Trophoblast cell (in vitro differentiated cells and primary cell): ENCODE results near the gene TBC1D5.

Experiments
- DNase-seq, 2 donors: peaks; one replicate each; pipeline ENCODE4 v3.0.0-alpha.2; 2016
- H2AFZ ChIP-seq: 2 replicates; pipeline ENCODE4 v1.6.1; 2013; ENCODE audit warnings: low read length, moderate library complexity, mild to moderate bottlenecking; ENCODE audit not compliant: insufficient read depth, poor library complexity
- H2AK5ac ChIP-seq: 2 replicates; pipeline ENCODE4 v1.6.1; 2013; ENCODE audit warnings: mild to moderate bottlenecking, low read length
- H2BK120ac ChIP-seq: 2 replicates; pipeline ENCODE4 v1.6.1; 2013; ENCODE audit warnings: low read length, mild to moderate bottlenecking, moderate library complexity; ENCODE audit not compliant: insufficient read depth, poor library complexity
- H2BK12ac ChIP-seq: 2 replicates; pipeline ENCODE4 v1.6.1; 2013; ENCODE audit warnings: mild to moderate bottlenecking, low read length, moderate library complexity
- H2BK5ac ChIP-seq: 2 replicates; pipeline ENCODE4 v1.6.1; 2013; ENCODE audit warnings: low read length, low read depth, moderate library complexity, mild to moderate bottlenecking; ENCODE audit not compliant: poor library complexity
- H3K14ac ChIP-seq: 2 replicates; pipeline ENCODE4 v1.6.1; 2013; ENCODE audit warnings: mild to moderate bottlenecking, low read length
- H3K18ac ChIP-seq: 2 replicates; pipeline ENCODE4 v1.6.1; 2013; ENCODE audit warnings: mild to moderate bottlenecking, low read length
- H3K23ac ChIP-seq: 2 replicates; pipeline ENCODE4 v1.6.1; 2013; ENCODE audit warnings: low read length
- H3K27ac ChIP-seq: 2 replicates; pipeline ENCODE4 v1.5.1; 2013; ENCODE audit warnings: low read depth, mild to moderate bottlenecking, inconsistent platforms, low read length, moderate library complexity
- H3K27me3 ChIP-seq: 2 replicates; pipeline ENCODE4 v1.6.1; 2013; ENCODE audit warnings: inconsistent platforms, mild to moderate bottlenecking, low read length, moderate library complexity; ENCODE audit not compliant: insufficient read depth
- H3K36me3 ChIP-seq, 2 experiments: 1 replicate in 1 of 2; 2 replicates in 1 of 2; pipeline ENCODE4 v1.6.1; 2013; ENCODE audit warnings: low read length in 2 of 2, mild to moderate bottlenecking in 2 of 2, moderate library complexity in 1 of 2; ENCODE audit not compliant: insufficient read depth in 2 of 2, control insufficient read depth in 1 of 2
- H3K4ac ChIP-seq: 2 replicates; pipeline ENCODE4 v1.6.1; 2013; ENCODE audit warnings: low read depth, mild to moderate bottlenecking, low read length, moderate library complexity
- H3K4me1 ChIP-seq, 2 experiments: 1 replicate in 1 of 2; 2 replicates in 1 of 2; pipeline ENCODE4 v1.6.1; 2013; ENCODE audit warnings: low read length in 2 of 2, mild to moderate bottlenecking in 2 of 2, moderate library complexity in 1 of 2; ENCODE audit not compliant: insufficient read depth in 2 of 2, control insufficient read depth in 1 of 2
- H3K4me2 ChIP-seq: 2 replicates; pipeline ENCODE4 v1.6.1; 2013; ENCODE audit warnings: inconsistent platforms, mild to moderate bottlenecking, low read length, moderate library complexity
- H3K4me3 ChIP-seq: 2 replicates; pipeline ENCODE4 v1.5.1; 2013; ENCODE audit warnings: mild to moderate bottlenecking, low read depth, low read length, inconsistent platforms
- H3K79me1 ChIP-seq: one replicate; pipeline ENCODE4 v1.6.1; 2013; ENCODE audit warnings: low read length
- H3K79me2 ChIP-seq: 2 replicates; pipeline ENCODE4 v1.6.1; 2013; ENCODE audit warnings: low read length, mild to moderate bottlenecking; ENCODE audit not compliant: control insufficient read depth, insufficient read depth, poor library complexity
- H3K9ac ChIP-seq: 2 replicates; pipeline ENCODE4 v1.6.1; 2013; ENCODE audit warnings: mild to moderate bottlenecking, low read length
- H3K9me3 ChIP-seq: 2 replicates; pipeline ENCODE4 v1.6.1; 2013; ENCODE audit warnings: low read depth, mild to moderate bottlenecking, control low read depth, inconsistent platforms, low read length; ENCODE audit not compliant: insufficient read depth
- H4K12ac ChIP-seq: 2 replicates; pipeline ENCODE4 v1.6.1; 2013; ENCODE audit warnings: low read depth, mild to moderate bottlenecking, low read length, moderate library complexity
- H4K8ac ChIP-seq: 2 replicates; pipeline ENCODE4 v1.6.1; 2013; ENCODE audit warnings: low read depth, mild to moderate bottlenecking, low read length, moderate library complexity
- H4K91ac ChIP-seq: one replicate; pipeline ENCODE4 v1.6.1; 2013; ENCODE audit warnings: low read depth, mild to moderate bottlenecking, low read length, moderate library complexity
- WGBS: extraction: QIAGEN DNeasy Blood & Tissue Kit; methylation state at CpG from one replicate; pipeline ENCODE4 v1.1.7; 2013; ENCODE audit warnings: missing lambda C conversion rate; ENCODE audit not compliant: insufficient read length, insufficient coverage; ENCODE audit errors: extremely low coverage; 5-methylcytosine and 5-hydroxymethylcytosine counted together

TBC1D5 gene

DNA sequence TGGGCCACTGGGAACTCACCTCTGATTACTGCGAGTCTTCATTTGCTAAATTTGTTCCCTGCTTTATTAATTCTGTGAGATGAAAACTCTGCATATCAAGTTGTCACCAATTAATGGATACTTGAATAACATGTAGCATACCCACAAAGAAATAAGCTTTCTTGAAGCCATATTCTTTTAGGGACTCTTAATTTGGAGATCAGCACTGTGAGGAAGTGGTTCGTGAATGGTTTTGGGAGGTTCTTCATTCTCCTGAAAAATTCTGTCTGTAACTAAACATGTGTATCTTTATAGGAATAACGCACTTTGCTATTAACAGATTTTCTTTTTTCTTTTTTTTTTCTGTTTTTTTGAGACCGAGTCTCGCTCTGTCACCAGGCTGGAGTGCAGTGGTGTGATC, 19.1 kb upstream of the TBC1D5 start:
- no peak overlapping the region for H2AFZ ChIP-seq
- H3K36me3 ChIP-seq, result no peaks in the 10 kb centered on the region
- H3K18ac ChIP-seq, result no peak overlapping the region
- no peaks in the 10 kb centered on the region for H3K79me1 ChIP-seq
- H3K9ac ChIP-seq, result no peak overlapping the region
- H3K4me3 ChIP-seq, result no peak overlapping the region
- no peak overlapping the region for H3K4ac ChIP-seq
- H4K91ac ChIP-seq, result no peak overlapping the region
- H3K79me2 ChIP-seq, result no peaks in the 10 kb centered on the region
- H2AK5ac ChIP-seq, result no peak overlapping the region
- no peaks in the 10 kb centered on the region for H3K27me3 ChIP-seq
- no peak overlapping the region for H2BK120ac ChIP-seq
- H3K27ac ChIP-seq, result no peak overlapping the region
- DNase-seq, result no peak
- no peak overlapping the region for H2BK12ac ChIP-seq
- no peak overlapping the region for H3K23ac ChIP-seq
- no peak overlapping the region for H4K12ac ChIP-seq
- no peak overlapping the region for H3K4me2 ChIP-seq
- no peak overlapping the region for H2BK5ac ChIP-seq
- no peak overlapping the region for H3K14ac ChIP-seq
- no peaks in the 10 kb centered on the region for H3K4me1 ChIP-seq
- no peak overlapping the region for H4K8ac ChIP-seq
- no peaks in the 10 kb centered on the region for H3K9me3 ChIP-seq
- WGBS, result no CpG with 5 or more reads among the region's 5 CpGs

DNA sequence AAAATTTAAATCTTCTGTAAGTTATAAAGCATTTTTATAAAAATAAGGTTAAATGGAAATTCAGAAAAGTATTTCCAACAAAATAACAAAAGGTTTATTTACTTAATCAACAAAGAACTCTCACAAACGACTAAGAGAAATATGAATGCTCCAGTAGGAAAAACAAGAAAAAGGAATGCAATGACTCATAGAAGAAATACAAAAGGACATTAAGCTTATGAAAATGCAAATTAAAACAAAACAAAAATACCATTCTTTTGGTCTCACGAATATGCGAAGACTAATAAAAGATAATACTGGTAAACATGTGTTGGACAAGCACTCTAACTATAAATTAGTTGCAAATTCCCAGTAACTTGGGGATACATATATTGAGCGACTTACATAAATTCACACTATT, 17.5 kb upstream of the TBC1D5 start:
- H4K8ac ChIP-seq, result no peak overlapping the region
- no peaks in the 10 kb centered on the region for H3K4me1 ChIP-seq
- no peaks in the 10 kb centered on the region for H3K36me3 ChIP-seq
- DNase-seq, result no peak
- H3K4me3 ChIP-seq, result no peak overlapping the region
- no peak overlapping the region for H3K18ac ChIP-seq
- H3K4me2 ChIP-seq, result no peak overlapping the region
- no peak overlapping the region for H4K91ac ChIP-seq
- H3K23ac ChIP-seq, result no peak overlapping the region
- H3K4ac ChIP-seq, result no peak overlapping the region
- H2AK5ac ChIP-seq, result no peak overlapping the region
- H3K79me2 ChIP-seq, result no peaks in the 10 kb centered on the region
- no peak overlapping the region for H2BK5ac ChIP-seq
- no peak overlapping the region for H3K9ac ChIP-seq
- H3K79me1 ChIP-seq, result no peaks in the 10 kb centered on the region
- H4K12ac ChIP-seq, result no peak overlapping the region
- no peaks in the 10 kb centered on the region for H3K27me3 ChIP-seq
- no peak overlapping the region for H3K14ac ChIP-seq
- no peaks in the 10 kb centered on the region for H3K9me3 ChIP-seq
- H2BK12ac ChIP-seq, result no peak overlapping the region
- WGBS, result no CpG with 5 or more reads among the region's 4 CpGs
- no peak overlapping the region for H2AFZ ChIP-seq
- no peak overlapping the region for H2BK120ac ChIP-seq
- no peak overlapping the region for H3K27ac ChIP-seq

DNA sequence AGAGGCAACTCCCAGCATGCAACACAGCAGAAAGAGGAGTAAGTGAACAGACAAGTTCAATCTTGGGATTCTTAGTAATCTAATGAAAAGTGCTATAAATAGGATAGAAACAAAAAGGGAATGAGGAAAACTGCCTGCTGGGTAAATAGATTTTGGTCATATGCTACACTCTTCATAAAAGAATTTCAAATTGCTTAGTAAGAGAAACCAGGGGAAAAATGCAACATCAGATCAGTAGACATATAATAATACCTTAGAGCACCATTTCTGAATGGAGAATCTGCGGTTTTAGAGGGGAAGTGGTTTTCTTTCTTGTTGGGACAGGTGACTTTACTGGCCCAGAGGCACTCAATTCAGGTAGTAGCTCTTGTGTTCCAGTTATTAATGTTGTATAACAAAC, 13.4 kb upstream of the TBC1D5 start:
- Histone ChIP-seq H3K18ac (no peak overlapping the region), H2AK5ac (no peak overlapping the region), H3K4ac (no peak overlapping the region), H3K4me1 (no peaks in the 10 kb centered on the region), H2BK120ac (no peak overlapping the region), H3K79me1 (no peaks in the 10 kb centered on the region), H2BK5ac (no peak overlapping the region), H3K9me3 (no peaks in the 10 kb centered on the region), H2AFZ (no peak overlapping the region), H3K36me3 (no peaks in the 10 kb centered on the region), H3K79me2 (no peaks in the 10 kb centered on the region), H2BK12ac (no peak overlapping the region), H4K8ac (no peak overlapping the region), H3K9ac (no peak overlapping the region), H3K14ac (no peak overlapping the region), H3K4me2 (no peak overlapping the region), H4K12ac (no peak overlapping the region), H4K91ac (no peak overlapping the region), H3K4me3 (no peak overlapping the region), H3K27me3 (no peaks in the 10 kb centered on the region), H3K27ac (no peak overlapping the region), H3K23ac (no peak overlapping the region)
- DNase-seq, result no peak
- no CpG with 5 or more reads among the region's 1 CpG for WGBS

DNA sequence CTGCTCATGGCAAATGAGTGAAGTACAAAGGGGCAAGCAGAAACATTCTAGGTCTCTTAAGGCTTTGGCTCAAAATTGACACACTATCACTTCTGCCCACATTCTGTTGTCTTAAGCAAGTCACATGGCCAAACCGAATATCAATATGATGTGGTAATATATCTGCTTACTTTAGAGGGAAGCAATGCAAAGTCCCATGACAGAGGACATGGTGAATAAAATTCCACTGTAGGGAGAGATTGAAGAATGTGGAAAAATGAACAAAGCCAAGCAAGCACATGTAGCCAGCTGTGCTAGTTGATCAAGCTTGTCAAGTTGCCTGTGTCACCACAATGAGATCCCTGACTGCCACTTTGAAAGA, 11.2 kb upstream of the TBC1D5 start:
- H3K9ac ChIP-seq, result no peak overlapping the region
- no peak overlapping the region for H3K27ac ChIP-seq
- no peak overlapping the region for H3K23ac ChIP-seq
- H4K8ac ChIP-seq, result no peak overlapping the region
- no peak overlapping the region for H4K91ac ChIP-seq
- DNase-seq, result no peak
- no peak overlapping the region for H2AFZ ChIP-seq
- H3K79me1 ChIP-seq, result no peaks in the 10 kb centered on the region
- no peak overlapping the region for H2BK5ac ChIP-seq
- H3K9me3 ChIP-seq, result no peaks in the 10 kb centered on the region
- no peaks in the 10 kb centered on the region for H3K36me3 ChIP-seq
- no peaks in the 10 kb centered on the region for H3K79me2 ChIP-seq
- no peak overlapping the region for H2BK12ac ChIP-seq
- H2BK120ac ChIP-seq, result no peak overlapping the region
- no peak overlapping the region for H3K4ac ChIP-seq
- no peak overlapping the region for H3K4me2 ChIP-seq
- H3K4me3 ChIP-seq, result no peak overlapping the region
- H4K12ac ChIP-seq, result no peak overlapping the region
- H3K27me3 ChIP-seq, result no peaks in the 10 kb centered on the region
- no peak overlapping the region for H2AK5ac ChIP-seq
- H3K14ac ChIP-seq, result no peak overlapping the region
- no peaks in the 10 kb centered on the region for H3K4me1 ChIP-seq
- H3K18ac ChIP-seq, result no peak overlapping the region
- no CpG with 5 or more reads among the region's 1 CpG for WGBS
